Stomach (tissue), 4 donors: ENCODE results near the gene PRR5.

Experiments
- CTCF ChIP-seq, 7 experiments: fragments of 450-650 bp in 4 of 7; fragments of 200-600 bp in 3 of 7; sonication (generic) in 3 of 7; IDR thresholded peaks; one replicate each; pipeline ENCODE4 v1.5.1; 2016 to 2019; ENCODE audit warnings: antibody characterized with exemption in 7 of 7, control low read depth in 2 of 7, mild to moderate bottlenecking in 1 of 7
- EP300 ChIP-seq: sonication (generic); formaldehyde crosslinking; IDR thresholded peaks from one replicate; pipeline ENCODE4 v1.6.1; 2017; ENCODE audit warnings: antibody characterized with exemption
- POLR2A ChIP-seq, 4 donors: fragments of 450-650 bp; IDR thresholded peaks; one replicate each; pipeline ENCODE4 v1.6.1; 2016; ENCODE audit warnings: antibody characterized with exemption in 4 of 4, control low read depth in 2 of 4, mild to moderate bottlenecking in 1 of 4, moderate library complexity in 1 of 4
- POLR2AphosphoS5 ChIP-seq, 3 donors: sonication (generic); formaldehyde crosslinking; IDR thresholded peaks; one replicate each; pipeline ENCODE4 v1.6.1; 2016; ENCODE audit warnings: antibody characterized with exemption in 3 of 3

DNA sequence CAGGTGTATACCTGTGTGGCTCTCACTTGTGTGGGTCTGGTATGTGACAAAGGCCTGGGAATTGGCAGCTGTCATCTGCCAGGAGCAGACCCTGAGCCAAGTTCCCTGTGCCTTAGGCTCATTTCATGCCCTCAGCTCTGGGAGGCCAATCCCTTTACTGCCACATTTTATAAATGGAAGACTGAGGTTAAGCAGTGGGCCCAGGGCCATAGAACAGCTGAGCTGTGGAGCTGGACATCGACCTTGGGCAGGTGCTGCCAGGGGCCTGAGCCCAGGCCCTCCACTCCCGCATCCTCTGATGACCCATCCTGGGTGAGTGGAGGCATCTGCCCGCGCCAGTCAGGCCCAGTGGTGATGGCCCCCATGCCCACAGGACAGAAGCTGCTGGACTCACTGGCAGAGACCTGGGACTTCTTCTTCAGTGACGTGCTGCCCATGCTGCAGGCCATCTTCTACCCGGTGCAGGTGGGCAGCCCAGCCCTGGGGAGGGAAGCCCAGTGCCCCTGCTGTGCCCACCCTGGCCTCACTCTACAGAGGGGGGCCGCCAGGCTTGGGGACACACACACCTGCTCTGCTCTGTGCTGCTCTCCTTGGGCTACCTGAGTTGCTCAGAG, 29.5 kb downstream of the PRR5 start:
- TF ChIP-seq CTCF (IDR thresholded peaks at IDR 0.05): no peak
- TF ChIP-seq POLR2A (IDR thresholded peaks at IDR 0.05): no peak
- TF ChIP-seq POLR2AphosphoS5 (IDR thresholded peaks at IDR 0.05): no peak
- TF ChIP-seq EP300: no peak
